Stimulated activated CD8-positive, alpha-beta memory T cell treated with anti-CD3 and anti-CD28 coated beads, Interleukin-4, amount 100 ng/mL, for 48 hours (primary cell): Measurements from ENCODE around the gene VNN1.
"Not testable (repeated sequence)": the region's sequence is repeated elsewhere in the genome, so short reads cannot be mapped to it uniquely, and the experiment has no call there.

Source experiments
- DNase-seq: peaks from one replicate; pipeline ENCODE4 v3.0.0-alpha.2; 2020

The VNN1 gene

GRCh38 chr6:132719736-132720448, 6.0 kb upstream of the VNN1 start:
- DNase-seq = no peak

GRCh38 chr6:132715881-132716637, 2.2 kb upstream of the VNN1 start:
- no peak for DNase-seq

- no peak for DNase-seq
Observed at GRCh38 chr6:132715204-132715603, 1.3 kb upstream of the VNN1 start.

GRCh38 chr6:132714160-132714559, 305 bp upstream of the VNN1 start:
- no peak for DNase-seq

GRCh38 chr6:132712366-132712765, 1.5 kb downstream of the VNN1 start:
- DNase-seq = no peak

GRCh38 chr6:132708771-132709170, 5.1 kb downstream of the VNN1 start:
- DNase-seq = no peak

GRCh38 chr6:132708002-132708401, 5.9 kb downstream of the VNN1 start:
- DNase-seq = no peak

GRCh38 chr6:132706756-132707155, 7.1 kb downstream of the VNN1 start:
- not testable (repeated sequence) for DNase-seq

- DNase-seq = no peak
Observed at GRCh38 chr6:132703936-132704335, 9.9 kb downstream of the VNN1 start.

- no peak for DNase-seq
Observed at GRCh38 chr6:132698608-132699007, 15.2 kb downstream of the VNN1 start.

- no peak for DNase-seq
Observed at GRCh38 chr6:132695773-132696172, 18.1 kb downstream of the VNN1 start.

- DNase-seq = no peak
Observed at GRCh38 chr6:132693478-132693877, 20.4 kb downstream of the VNN1 start.

- no peak for DNase-seq
Observed at GRCh38 chr6:132690678-132691077, 23.2 kb downstream of the VNN1 start.

GRCh38 chr6:132687306-132687705, 26.5 kb downstream of the VNN1 start:
- DNase-seq = no peak

GRCh38 chr6:132686531-132686930, 27.3 kb downstream of the VNN1 start:
- no peak for DNase-seq

- no peak for DNase-seq
Observed at GRCh38 chr6:132685009-132685408, 28.8 kb downstream of the VNN1 start.

- no peak for DNase-seq
Observed at GRCh38 chr6:132684272-132684671, 29.6 kb downstream of the VNN1 start.

- DNase-seq = no peak
Observed at GRCh38 chr6:132683543-132683942, 30.3 kb downstream of the VNN1 start.

- DNase-seq = not testable (repeated sequence)
Observed at GRCh38 chr6:132679094-132679493, 34.8 kb downstream of the VNN1 start.

GRCh38 chr6:132675749-132676148, 38.1 kb downstream of the VNN1 start:
- DNase-seq = no peak

- no peak for DNase-seq
Observed at GRCh38 chr6:132675002-132675401, 38.9 kb downstream of the VNN1 start.

- no peak for DNase-seq
Observed at GRCh38 chr6:132673376-132674094, 40.3 kb downstream of the VNN1 start.

GRCh38 chr6:132671295-132671694, 42.6 kb downstream of the VNN1 start:
- DNase-seq = no peak
